ENCODE measurements around the gene PTDSS2. TPM values are rescaled to one million over a fixed set of nuclear protein-coding genes. Genes with fewer than 3 reads are reported as not detected.
"Not testable (repeated sequence)": the region's sequence is repeated elsewhere in the genome, so short reads cannot be mapped to it uniquely, and the experiment has no call there.

The PTDSS2 gene
- 7.3 TPM for polyA plus RNA-seq (2012; ENCODE audit: missing spikeins)

DNA sequence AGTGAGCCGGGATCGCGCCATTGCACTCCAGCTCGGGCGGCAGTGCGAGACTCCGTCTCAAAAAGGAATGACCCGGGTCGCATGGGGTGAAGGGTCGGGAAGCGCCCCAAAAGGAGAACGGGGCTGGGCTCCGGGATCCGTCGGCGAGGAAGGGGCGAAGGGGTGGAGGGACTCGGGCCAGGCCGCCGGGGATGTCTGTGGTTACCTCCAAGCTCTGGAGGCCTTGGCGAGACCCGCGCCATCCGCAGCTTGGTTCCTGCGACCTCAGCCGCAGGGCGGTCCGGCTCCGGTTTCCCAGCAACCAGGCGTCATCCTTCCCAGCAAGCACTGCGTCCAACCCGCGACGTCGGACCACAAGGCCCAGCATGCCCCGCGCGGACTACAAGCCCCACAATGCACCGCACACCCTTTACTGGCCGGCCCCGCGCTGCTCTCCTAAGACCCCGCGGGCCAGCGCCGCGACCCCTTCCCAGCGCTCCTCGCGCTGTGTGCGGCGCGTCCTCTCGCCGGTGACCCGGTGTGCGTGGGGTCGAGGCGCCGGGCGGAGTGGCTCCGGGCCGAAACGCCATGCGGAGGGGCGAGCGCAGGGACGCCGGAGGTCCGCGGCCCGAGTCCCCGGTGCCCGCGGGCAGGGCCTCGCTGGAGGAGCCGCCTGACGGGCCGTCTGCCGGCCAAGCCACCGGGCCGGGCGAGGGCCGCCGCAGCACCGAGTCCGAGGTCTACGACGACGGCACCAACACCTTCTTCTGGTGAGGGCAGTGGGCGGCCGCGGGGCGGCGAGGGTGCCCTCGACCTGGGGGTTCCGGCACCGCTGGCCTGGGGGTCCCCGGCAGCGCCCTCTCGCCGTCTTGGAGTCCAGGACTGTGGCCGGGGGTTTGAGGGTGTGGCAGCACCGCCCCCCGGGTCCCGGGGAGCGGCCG lies at the start of gene PTDSS2:
Gene PTDSS2 (plus strand): TSS at position 391 of the 920 bp plus-strand sequence. CDS start 177 bp downstream, at position 568.
- peak; percentile 91 for DNase-seq (ENCODE audit: insufficient read length)
- FAIRE-seq, result peak; percentile 100
- TF ChIP-seq POLR2A (IDR thresholded peaks at IDR 0.05; ENCODE audit: low read depth, low read length), result peak; percentile 70; the same call in 1 of the 2 replicates
- 0 out of 2 replicates have a peak, but pooled peaks have one; percentile 23 for TF ChIP-seq TAF1 (IDR thresholded peaks at IDR 0.05; ENCODE audit: borderline replicate concordance, low read depth, low read length)
- TF ChIP-seq POLR2AphosphoS5 (IDR thresholded peaks at IDR 0.05; ENCODE audit: low read depth, low read length), result no peak; the same call in 1 of the 2 replicates

DNA sequence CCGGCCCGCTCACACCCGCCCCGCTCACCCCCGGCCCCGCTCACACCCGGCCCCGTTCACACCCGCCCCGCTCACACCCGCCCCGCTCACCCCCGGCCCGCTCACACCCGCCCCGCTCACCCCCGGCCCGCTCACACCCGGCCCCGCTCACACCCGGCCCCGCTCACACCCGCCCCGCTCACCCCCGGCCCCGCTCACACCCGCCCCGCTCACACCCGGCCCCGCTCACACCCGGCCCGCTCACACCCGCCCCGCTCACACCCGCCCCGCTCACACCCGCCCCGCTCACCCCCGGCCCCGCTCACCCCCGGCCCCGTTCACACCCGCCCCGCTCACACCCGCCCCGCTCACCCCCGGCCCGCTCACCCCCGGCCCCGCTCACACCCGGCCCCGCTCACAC lies 48.9 kb upstream of the PTDSS2 start:
- FAIRE-seq; DNase-seq (ENCODE audit: insufficient read length): not testable (repeated sequence)

DNA sequence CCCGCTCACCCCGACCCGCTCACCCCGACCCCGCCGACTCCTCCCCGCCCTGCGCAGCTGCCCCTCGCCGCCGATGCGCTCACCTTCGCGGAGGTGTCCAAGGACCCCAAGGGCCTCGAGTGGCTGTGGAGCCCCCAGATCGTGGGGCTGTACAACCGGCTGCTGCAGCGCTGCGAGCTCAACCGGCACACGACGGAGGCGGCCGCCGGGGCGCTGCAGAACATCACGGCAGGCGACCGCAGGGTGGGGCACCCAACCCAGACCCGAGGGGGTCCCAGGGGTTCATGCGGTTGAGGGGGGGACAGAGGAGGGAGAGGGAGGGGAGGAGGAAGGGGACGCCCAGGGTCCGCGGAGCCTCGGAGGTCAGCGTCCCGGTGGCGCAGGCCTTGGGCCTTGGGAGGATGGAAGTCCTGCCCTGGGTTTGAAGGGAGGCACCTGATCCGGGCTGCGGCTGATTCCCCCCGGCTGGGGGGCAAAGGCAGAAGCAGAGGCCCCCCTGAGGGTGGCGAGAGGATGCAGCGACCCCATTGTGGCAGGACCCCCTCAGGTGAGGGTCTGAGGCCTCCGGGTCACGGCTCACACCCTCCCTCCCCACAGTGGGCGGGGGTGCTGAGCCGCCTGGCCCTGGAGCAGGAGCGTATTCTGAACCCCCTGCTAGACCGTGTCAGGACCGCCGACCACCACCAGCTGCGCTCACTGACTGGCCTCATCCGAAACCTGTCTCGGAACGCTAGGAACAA lies 46.9 kb upstream of the PTDSS2 start:
- FAIRE-seq (no peak), DNase-seq (ENCODE audit: insufficient read length) (no peak)
- TF ChIP-seq TAF1 (IDR thresholded peaks at IDR 0.05; ENCODE audit: borderline replicate concordance, low read depth, low read length), result no peak
- TF ChIP-seq POLR2A (IDR thresholded peaks at IDR 0.05; ENCODE audit: low read depth, low read length), result no peak

DNA sequence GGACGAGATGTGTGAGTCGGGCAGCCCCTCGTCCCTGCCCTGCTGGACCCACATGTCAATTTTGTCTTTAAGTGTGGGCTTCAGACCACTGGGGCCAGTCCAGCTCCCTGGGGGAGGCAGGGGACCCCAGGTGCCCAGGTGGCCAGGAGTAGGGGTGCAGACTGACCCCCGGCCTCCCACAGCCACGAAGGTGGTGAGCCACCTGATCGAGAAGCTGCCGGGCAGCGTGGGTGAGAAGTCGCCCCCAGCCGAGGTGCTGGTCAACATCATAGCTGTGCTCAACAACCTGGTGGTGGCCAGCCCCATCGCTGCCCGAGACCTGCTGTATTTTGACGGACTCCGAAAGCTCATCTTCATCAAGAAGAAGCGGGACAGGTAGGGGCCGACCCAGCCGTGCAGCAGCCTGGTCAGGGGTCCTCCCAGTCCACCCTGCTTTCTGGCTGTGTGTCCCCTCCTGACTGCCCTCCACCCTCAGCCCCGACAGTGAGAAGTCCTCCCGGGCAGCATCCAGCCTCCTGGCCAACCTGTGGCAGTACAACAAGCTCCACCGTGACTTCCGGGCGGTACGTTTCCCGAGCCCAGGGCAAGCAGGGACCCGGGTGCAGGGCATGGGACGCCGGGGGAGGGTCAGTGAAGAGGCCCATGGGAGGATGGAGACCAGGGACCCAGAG lies 46.2 kb upstream of the PTDSS2 start:
- DNase-seq (ENCODE audit: insufficient read length) (no peak), FAIRE-seq (no peak)
- TF ChIP-seq TAF1 (IDR thresholded peaks at IDR 0.05; ENCODE audit: borderline replicate concordance, low read depth, low read length) (no peak), POLR2A (IDR thresholded peaks at IDR 0.05; ENCODE audit: low read depth, low read length) (no peak), POLR2AphosphoS5 (IDR thresholded peaks at IDR 0.05; ENCODE audit: low read depth, low read length) (no peak)

DNA sequence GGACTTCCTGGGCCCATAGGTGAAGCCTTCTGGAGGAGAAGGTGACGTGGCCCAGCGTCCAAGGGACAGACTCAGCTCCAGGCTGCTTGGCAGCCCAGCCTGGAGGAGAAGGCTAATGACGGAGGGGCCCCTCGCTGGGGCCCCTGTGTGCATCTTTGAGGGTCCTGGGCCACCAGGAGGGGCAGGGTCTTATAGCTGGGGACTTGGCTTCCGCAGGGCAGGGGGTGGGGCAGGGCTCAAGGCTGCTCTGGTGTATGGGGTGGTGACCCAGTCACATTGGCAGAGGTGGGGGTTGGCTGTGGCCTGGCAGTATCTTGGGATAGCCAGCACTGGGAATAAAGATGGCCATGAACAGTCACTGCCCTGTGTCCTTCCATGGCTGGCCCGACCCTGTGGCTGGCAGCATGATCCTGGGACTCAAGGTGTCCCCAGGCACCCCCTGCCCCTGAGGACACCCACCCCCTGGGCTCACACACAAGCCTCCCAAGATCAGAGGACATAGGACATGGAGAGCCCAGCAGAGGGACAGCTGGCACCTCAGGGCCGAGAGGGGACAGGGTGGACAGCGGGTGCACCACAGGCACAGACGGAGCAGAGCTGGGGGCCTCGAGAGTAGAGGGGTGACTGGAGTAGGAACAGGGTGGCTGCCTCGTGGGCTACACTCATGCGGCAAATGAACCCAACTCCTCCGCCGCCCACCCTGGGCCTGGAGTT lies 45.4 kb upstream of the PTDSS2 start:
- no peak for DNase-seq (ENCODE audit: insufficient read length)
- no peak for TF ChIP-seq POLR2A (IDR thresholded peaks at IDR 0.05; ENCODE audit: low read depth, low read length)
- no peak for TF ChIP-seq POLR2AphosphoS5 (IDR thresholded peaks at IDR 0.05; ENCODE audit: low read depth, low read length)
- TF ChIP-seq TAF1 (IDR thresholded peaks at IDR 0.05; ENCODE audit: borderline replicate concordance, low read depth, low read length), result no peak
- FAIRE-seq, result no peak

DNA sequence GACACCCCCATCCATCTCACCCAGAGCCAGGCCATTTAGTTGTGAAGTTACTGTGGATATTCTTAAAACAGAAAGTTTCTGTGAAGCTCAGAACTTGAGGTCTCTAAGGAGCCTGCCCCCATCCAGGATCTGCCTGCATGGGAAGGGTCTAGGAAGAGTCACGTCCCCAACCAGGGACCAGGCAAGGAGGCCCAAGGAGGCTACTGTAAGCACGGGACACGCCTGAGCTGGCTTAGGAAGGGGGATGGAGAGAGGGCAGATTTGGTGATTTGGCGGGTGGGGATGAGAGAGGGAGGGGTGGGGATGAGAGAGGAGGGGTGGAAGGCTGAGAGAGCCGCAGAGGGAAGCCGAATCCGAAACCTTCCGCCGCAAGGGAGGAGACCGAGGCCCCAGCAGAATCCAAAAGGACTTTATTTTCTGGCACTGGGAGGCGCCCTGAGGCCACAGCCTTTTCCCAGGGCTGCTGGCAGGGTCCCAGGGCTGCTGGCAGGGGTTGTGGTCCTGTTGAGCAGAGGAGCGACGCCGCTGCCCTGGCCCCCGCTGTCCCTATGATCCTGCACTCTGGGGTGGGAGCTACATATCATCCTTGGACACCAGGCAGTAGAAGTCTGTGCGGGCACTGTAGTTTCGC lies 44.6 kb upstream of the PTDSS2 start:
- DNase-seq (ENCODE audit: insufficient read length), result no peak
- no peak for TF ChIP-seq TAF1 (IDR thresholded peaks at IDR 0.05; ENCODE audit: borderline replicate concordance, low read depth, low read length)
- no peak for TF ChIP-seq POLR2AphosphoS5 (IDR thresholded peaks at IDR 0.05; ENCODE audit: low read depth, low read length)
- TF ChIP-seq POLR2A (IDR thresholded peaks at IDR 0.05; ENCODE audit: low read depth, low read length), result no peak
- FAIRE-seq, result no peak

DNA sequence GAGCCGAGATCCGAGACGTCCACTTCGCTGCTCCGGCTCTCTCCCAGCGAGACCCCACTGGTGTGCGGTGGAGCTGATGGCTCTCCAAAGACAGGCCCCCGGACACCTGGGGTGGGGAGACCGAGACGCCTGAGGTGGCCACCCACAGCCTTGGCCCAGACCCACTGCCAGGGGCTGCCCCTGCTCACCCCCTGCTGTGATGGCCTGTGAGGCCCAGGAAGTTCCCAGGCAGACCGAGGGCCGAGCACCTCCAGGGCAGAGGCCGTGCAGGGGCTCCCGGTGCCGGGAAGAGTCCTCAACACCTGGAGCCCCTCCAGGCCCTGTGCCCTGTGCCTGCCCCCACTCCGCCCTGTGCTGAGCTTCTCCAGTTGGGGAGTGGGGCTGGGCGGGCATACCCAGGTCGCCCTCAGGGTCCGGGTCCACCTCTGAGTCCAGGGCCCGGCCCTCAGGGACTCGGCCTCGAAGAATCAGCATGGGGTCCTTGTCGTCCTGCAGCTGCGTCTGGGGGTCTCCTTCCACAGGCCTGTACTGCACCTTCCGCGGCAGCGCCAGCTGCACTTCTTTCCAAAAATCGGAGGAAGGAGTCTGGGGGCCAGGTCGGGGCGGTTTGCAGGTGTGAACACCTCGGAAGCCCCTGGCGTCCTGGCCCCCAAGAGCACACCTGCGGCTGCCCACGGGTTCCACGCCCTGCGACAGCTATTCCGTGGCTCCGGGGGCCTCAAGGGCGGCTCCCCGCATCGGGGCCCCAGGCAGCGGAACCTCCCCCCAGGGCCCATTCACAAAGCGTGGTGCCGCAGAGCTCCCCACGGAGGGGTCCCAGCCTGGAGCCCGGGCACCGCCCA lies 43.9 kb upstream of the PTDSS2 start:
- no peak for FAIRE-seq
- no peak for TF ChIP-seq TAF1 (IDR thresholded peaks at IDR 0.05; ENCODE audit: borderline replicate concordance, low read depth, low read length)
- TF ChIP-seq POLR2A (IDR thresholded peaks at IDR 0.05; ENCODE audit: low read depth, low read length), result no peak
- no peak for TF ChIP-seq POLR2AphosphoS5 (IDR thresholded peaks at IDR 0.05; ENCODE audit: low read depth, low read length)
- no peak for DNase-seq (ENCODE audit: insufficient read length)

DNA sequence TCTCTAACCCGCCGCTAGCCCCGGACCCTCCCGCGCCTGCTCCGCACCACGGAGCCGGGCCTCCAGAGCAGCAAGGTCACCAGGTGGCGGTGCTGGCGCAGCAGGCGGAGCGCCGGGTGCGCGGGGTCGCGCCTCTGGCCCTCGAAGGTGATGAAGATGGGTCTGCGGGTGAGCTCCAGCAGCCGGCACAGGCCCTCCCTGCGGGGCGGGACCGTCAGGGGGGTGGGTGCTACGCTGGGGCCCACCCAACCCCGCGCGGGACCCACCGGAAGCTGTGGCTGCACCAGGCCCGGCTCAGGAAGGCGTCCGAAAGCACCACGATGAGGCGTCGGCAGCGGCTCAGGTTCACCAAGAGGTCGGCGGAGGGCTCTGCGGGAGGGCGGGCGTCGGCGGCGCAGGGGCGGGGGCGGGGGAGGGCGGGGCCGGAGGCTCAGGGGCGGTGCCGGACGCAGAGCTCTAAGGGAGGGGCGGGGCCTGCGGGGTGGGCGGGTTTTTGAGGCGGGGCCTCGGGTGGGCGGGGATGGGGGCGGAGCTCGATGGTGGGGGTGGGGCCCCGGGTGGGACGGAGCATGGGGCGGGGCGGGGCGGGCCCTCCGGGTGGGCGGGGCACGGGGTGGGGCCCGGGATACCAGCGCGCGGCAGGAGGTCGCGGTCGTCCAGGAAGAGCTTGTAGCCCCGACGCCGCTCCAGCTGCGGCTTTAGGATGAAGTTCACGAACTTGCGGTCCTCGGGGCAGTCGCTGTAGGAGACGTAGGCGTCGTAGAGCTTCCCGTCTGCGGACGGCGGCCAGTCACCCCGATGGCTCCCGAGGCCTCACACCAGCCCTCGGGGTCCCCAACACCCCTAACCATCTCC lies 43.1 kb upstream of the PTDSS2 start:
- DNase-seq (ENCODE audit: insufficient read length) (peak; percentile 94), FAIRE-seq (peak; percentile 82)
- TF ChIP-seq POLR2A (IDR thresholded peaks at IDR 0.05; ENCODE audit: low read depth, low read length) (no peak; the same call in 1 of the 2 replicates), TAF1 (IDR thresholded peaks at IDR 0.05; ENCODE audit: borderline replicate concordance, low read depth, low read length) (no peak), POLR2AphosphoS5 (IDR thresholded peaks at IDR 0.05; ENCODE audit: low read depth, low read length) (no peak)

DNA sequence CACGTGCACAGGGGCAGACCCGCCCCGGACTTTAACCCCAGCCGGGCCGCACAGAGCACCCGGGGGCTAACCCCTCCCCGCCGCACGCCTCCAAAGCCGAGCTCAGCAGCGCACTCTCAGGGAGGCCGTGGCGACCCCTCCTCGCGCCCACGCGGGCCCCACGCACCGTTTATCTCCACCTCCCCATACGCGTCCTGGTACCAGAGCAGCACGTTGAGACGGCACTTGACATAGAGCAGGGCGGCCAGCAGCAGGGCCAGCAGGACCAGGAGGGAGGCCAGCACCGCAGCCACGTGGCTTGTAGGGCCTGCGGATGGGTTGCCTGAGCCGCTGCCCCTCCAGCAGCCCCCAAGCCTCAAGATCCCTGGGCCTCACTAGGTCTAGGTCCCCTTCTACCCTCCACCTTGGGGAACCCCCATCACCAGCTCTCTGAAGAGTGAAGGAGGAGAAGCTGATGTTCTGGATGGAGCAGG lies 42.4 kb upstream of the PTDSS2 start:
- FAIRE-seq, result no peak
- DNase-seq (ENCODE audit: insufficient read length), result no peak
- no peak for TF ChIP-seq POLR2A (IDR thresholded peaks at IDR 0.05; ENCODE audit: low read depth, low read length)
- TF ChIP-seq POLR2AphosphoS5 (IDR thresholded peaks at IDR 0.05; ENCODE audit: low read depth, low read length), result no peak
- no peak for TF ChIP-seq TAF1 (IDR thresholded peaks at IDR 0.05; ENCODE audit: borderline replicate concordance, low read depth, low read length)

Data from GM12892 (cell line).